SJSA1 (cell line): ENCODE measurements around the gene SDSL. TPM values are rescaled to one million over a fixed set of nuclear protein-coding genes. Genes with fewer than 3 reads are reported as not detected.

Experiments
- DNase-seq, 2 experiments: peaks; one replicate each; pipeline ENCODE4 v3.0.0-alpha.2; 2015 to 2020; ENCODE audit warnings: low spot score in 2 of 2, low read depth in 1 of 2
- H3K27ac ChIP-seq: fragments of 250-450 bp; sonication (Bioruptor Pico); 2 replicates; pipeline ENCODE4 v1.5.1; 2020; ENCODE audit warnings: mild to moderate bottlenecking, moderate library complexity
- H3K27me3 ChIP-seq: fragments of 250-450 bp; sonication (Bioruptor Pico); replicated peaks from 2 replicates; pipeline ENCODE4 v1.5.1; 2020; ENCODE audit warnings: mild to moderate bottlenecking, moderate library complexity
- H3K36me3 ChIP-seq: fragments of 250-450 bp; sonication (Bioruptor Pico); 2 replicates; pipeline ENCODE4 v1.5.1; 2020; ENCODE audit warnings: mild to moderate bottlenecking
- H3K4me1 ChIP-seq: fragments of 250-450 bp; sonication (Bioruptor Pico); replicated peaks from 2 replicates; pipeline ENCODE4 v1.6.1; 2021; ENCODE audit warnings: mild to moderate bottlenecking
- H3K4me3 ChIP-seq: fragments of 250-450 bp; sonication (Bioruptor Pico); 2 replicates; pipeline ENCODE4 v1.5.1; 2020; ENCODE audit warnings: mild to moderate bottlenecking
- H3K9me3 ChIP-seq: fragments of 250-450 bp; sonication (Bioruptor Pico); replicated peaks from 2 replicates; pipeline ENCODE4 v1.5.1; 2020; ENCODE audit warnings: mild to moderate bottlenecking
- total RNA-seq: library from RNA; depleted of rRNA; stranded (reverse); fragments of >200 nt; shearing (Covaris generic); gene quantifications from 2 replicates; pipeline ENCODE4 v1.2.3, GENCODE V29; 2014

The SDSL gene
- total RNA-seq, 1 experiment from 2014 or later: 7.7 TPM

DNA sequence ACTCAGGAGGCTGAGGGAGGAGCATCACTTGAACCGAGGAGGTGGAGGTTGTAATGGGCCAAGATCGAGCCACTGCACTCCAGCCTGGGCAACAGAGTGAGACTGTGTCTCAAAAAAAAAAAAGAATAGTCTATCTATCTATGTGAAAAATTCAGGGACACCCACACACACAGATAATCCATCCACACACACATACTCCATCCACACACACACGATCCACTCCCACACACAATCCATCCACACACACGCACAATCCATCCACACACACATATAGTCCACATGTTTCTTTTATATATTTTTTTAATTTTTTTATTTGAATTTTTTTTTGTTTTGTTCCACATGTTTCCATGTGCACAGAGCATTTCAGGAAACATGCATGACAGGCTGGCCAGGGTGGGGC, 21.8 kb upstream of the SDSL start:
- Histone ChIP-seq H3K4me3 (no peak overlapping the region), H3K27me3 (no peaks in the 10 kb centered on the region), H3K4me1 (no peaks in the 10 kb centered on the region), H3K27ac (no peak overlapping the region), H3K9me3 (no peaks in the 10 kb centered on the region; the same call in 1 of the 2 replicates), H3K36me3 (no peaks in the 10 kb centered on the region)
- no peak for DNase-seq

DNA sequence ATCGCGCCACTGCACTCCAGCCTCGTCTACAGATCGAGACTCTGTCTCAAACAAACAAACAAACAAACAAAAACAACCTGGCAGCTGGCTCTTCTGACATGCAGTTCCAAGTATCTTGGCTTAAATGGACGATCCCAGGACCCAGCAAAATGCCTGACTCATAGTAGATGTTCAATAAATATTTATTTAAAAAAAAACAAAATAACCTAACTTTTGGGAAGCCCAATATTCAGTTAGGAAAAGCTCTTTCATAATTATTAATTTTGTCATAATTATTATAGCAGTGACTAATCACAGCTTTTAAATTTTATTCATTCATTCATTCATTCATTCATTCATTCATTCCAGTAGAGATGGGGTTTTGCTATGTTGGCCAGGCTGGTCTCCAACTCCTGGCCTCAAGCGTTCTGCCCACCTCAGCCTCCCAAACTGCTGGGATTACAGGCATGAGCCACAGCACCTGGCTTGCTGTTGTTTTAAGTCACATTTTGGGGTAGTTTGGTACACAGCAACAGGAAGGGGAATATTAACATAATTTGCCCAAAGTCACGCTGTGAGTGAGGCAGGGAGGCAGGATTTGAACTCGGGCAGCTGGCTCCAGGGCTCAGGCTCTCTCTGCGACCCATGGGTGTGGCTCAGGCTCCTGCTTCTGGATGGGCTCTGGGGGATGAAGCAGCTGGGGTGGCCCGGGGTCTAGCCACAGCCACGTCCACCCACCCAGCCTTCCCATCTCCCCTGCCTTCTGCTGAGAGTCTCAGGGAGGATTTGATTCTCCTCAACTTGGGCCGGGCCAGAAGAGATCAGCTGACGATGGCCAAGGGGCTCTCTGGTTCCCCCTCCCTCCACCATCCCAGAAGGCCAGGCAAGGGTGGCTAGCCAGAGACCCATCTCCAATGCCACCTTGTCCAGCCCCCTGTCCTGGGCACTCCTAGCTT, 20.8 kb upstream of the SDSL start:
- H3K9me3 ChIP-seq: no peaks in the 10 kb centered on the region
- no peaks in the 10 kb centered on the region for H3K4me1 ChIP-seq
- H3K27ac ChIP-seq: no peak overlapping the region
- DNase-seq: no peak
- no peak overlapping the region for H3K4me3 ChIP-seq
- no peaks in the 10 kb centered on the region for H3K36me3 ChIP-seq
- no peaks in the 10 kb centered on the region for H3K27me3 ChIP-seq

DNA sequence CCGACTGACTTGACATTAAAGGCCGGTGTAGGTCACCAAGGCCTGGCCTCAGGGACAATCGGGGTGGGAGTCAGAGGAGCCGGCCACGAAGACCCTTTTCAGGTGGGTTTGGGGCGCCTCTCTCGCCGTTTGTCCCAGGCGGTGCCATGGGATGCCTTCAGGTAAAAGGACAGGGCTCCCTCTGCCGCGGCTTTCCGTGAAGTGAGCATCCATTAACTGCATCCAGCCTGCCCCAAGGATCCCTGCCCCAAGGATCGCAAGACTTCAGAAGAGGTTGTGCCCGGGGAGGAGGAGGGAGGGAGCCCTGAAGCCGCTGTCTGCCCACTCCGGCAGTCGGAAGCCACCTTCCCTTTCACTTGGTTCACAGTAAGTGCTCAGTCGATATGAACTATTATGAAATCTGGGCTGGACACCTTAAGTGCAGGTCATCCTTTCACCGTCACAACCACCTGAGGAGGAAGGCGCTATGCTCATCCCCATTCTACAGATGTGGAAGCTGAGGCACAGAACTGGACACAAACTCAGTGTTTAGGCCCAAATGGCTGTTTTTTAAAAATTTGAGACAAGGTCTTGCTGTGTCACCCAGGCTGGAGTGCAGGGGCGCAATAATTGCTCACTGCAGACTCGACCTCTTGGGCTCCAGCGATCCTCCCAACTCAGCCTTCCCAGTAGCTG, 19.5 kb upstream of the SDSL start:
- H3K27me3 ChIP-seq: no peaks in the 10 kb centered on the region
- DNase-seq: no peak
- no peak overlapping the region for H3K4me3 ChIP-seq
- H3K36me3 ChIP-seq: no peaks in the 10 kb centered on the region
- no peaks in the 10 kb centered on the region for H3K4me1 ChIP-seq
- no peaks in the 10 kb centered on the region for H3K9me3 ChIP-seq
- H3K27ac ChIP-seq: no peak overlapping the region

GRCh38 chr12:113403435-113404415, 18.5 kb upstream of the SDSL start, which contains the start of gene SDS:
Gene SDS (minus strand): TSS chr12:113403887. CDS start chr12:113399708, 4,179 bp downstream.
- Histone ChIP-seq H3K4me1 (no peaks in the 10 kb centered on the region), H3K27me3 (no peaks in the 10 kb centered on the region), H3K4me3 (no peak within 1 kb of the TSS), H3K27ac (no peak within 1 kb of the TSS), H3K36me3 (no peaks in the 10 kb centered on the region), H3K9me3 (no peaks in the 10 kb centered on the region)
- no peak for DNase-seq

DNA sequence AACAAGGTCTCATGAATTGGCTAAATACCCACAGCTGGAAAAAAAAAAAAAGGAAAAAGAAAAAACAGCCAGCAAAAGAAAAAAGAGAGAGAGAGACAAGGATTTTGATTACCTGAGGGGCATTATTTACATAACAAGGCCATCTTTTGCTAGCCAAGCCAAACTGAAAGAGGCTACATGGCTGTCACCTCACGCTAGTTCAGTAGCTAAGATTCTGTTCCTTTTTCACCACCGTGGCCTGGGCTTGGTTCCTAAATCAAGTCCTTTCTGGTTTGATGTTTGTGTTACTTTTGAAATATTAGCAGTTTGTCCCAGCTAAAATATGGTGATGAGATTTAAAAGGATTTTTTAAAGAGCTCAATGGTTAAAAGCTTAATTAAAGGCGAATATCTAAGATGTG, 16.5 kb upstream of the SDSL start:
- Histone ChIP-seq H3K4me3 (no peak overlapping the region), H3K4me1 (no peaks in the 10 kb centered on the region), H3K27ac (no peak overlapping the region), H3K36me3 (no peaks in the 10 kb centered on the region), H3K9me3 (no peaks in the 10 kb centered on the region), H3K27me3 (no peaks in the 10 kb centered on the region)
- DNase-seq: no peak

- no peaks in the 10 kb centered on the region for H3K4me1 ChIP-seq
- H3K4me3 ChIP-seq: no peak overlapping the region
- no peaks in the 10 kb centered on the region for H3K9me3 ChIP-seq
- no peaks in the 10 kb centered on the region for H3K27me3 ChIP-seq
- no peak overlapping the region for H3K27ac ChIP-seq
- no peak for DNase-seq
- no peaks in the 10 kb centered on the region for H3K36me3 ChIP-seq
Observed at GRCh38 chr12:113407931-113408600, 14.1 kb upstream of the SDSL start.

DNA sequence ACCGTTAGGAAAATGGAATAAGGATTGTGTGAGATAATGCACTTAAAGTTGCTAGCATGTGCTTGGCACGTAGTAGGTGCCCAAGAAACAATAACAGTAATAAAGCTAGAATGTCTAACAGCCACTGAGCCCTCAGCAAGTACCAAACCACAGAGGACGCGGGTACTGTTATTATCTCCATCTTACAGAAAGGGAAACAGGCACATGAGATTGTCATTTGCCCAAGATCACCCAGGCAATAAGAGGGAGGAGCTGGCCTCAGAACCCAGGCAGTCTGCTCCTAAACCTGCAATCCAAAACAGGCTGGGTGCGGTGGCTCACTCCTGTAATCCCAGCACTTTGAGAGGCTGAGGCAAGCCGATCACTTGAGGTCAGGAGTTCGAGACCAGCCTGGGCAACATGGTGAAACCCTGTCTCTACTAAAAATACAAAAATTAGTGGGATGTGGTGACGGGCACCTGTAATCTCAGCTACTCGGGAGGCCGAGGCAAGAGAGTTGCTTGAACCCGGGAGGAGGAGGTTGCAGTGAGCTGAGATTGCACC, 13.4 kb upstream of the SDSL start:
- no peak for DNase-seq
- Histone ChIP-seq H3K27ac (no peak overlapping the region), H3K9me3 (no peaks in the 10 kb centered on the region), H3K4me3 (no peak overlapping the region), H3K4me1 (no peaks in the 10 kb centered on the region), H3K36me3 (no peaks in the 10 kb centered on the region), H3K27me3 (no peaks in the 10 kb centered on the region)

DNA sequence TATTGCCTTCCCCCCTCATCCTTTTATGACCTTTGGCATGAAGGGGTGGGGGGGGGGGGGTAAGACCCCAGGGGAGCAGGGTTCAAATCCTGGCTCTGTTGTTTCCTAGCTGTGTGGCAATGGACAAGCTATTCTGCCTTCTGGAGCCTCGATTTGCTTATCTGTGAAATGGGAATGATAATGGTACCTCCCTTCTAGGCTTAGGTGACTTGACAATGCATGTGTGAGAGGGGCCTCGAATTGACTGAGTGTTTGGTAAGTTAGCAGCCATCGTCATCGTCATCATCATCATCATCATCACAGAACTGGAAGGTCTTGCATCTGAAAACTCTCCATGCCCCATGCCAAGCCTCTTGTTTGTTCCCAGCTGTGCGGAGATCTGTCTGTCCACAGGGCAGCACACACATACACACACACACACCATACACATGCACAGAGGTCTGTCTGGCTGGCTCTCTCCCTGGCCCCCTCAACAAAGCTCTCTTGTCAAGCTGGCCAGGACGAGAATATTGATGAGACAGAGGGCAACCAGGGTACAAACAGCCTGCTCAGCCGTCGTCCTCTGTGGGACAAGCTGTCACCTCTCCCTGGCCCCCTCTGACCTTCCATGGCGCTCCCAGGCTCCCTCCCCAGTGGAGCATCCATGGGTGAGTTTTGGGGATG, 12.6 kb upstream of the SDSL start:
- H3K27ac ChIP-seq: no peak overlapping the region
- no peak for DNase-seq
- H3K27me3 ChIP-seq: no peaks in the 10 kb centered on the region
- H3K9me3 ChIP-seq: no peaks in the 10 kb centered on the region
- no peaks in the 10 kb centered on the region for H3K36me3 ChIP-seq
- no peaks in the 10 kb centered on the region for H3K4me1 ChIP-seq
- H3K4me3 ChIP-seq: no peak overlapping the region

DNA sequence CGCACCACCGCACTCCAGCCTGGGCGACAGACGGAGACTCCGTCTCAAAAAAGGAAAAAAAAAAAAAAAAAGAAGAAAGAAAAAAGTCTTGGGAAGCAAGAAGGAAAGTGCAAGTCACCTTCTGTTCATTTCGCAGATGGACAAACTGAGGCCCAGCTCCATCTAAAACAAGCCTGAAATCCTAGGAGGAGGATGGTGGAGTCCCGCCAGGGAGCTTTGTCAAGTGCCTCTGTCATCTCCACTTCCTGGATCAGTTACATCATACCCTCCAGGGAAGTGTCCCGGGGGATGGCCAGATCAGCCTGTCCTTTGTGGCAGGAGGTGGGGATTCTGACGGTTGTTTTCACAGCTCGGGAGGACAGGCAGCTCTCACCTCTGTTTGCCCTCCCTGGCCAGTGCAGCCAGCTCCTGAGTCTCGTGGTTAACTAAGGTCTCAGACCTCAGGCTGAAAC, 8.7 kb upstream of the SDSL start:
- Histone ChIP-seq H3K4me1 (no peaks in the 10 kb centered on the region), H3K4me3 (no peak overlapping the region), H3K36me3 (no peaks in the 10 kb centered on the region), H3K27ac (no peak overlapping the region), H3K9me3 (no peaks in the 10 kb centered on the region), H3K27me3 (no peaks in the 10 kb centered on the region)
- no peak for DNase-seq

- Histone ChIP-seq H3K9me3 (no peaks in the 10 kb centered on the region), H3K4me1 (no peaks in the 10 kb centered on the region), H3K27me3 (no peaks in the 10 kb centered on the region), H3K4me3 (no peak overlapping the region), H3K36me3 (no peaks in the 10 kb centered on the region), H3K27ac (no peak overlapping the region)
- DNase-seq: no peak
Observed at GRCh38 chr12:113414519-113415038, 7.6 kb upstream of the SDSL start.

DNA sequence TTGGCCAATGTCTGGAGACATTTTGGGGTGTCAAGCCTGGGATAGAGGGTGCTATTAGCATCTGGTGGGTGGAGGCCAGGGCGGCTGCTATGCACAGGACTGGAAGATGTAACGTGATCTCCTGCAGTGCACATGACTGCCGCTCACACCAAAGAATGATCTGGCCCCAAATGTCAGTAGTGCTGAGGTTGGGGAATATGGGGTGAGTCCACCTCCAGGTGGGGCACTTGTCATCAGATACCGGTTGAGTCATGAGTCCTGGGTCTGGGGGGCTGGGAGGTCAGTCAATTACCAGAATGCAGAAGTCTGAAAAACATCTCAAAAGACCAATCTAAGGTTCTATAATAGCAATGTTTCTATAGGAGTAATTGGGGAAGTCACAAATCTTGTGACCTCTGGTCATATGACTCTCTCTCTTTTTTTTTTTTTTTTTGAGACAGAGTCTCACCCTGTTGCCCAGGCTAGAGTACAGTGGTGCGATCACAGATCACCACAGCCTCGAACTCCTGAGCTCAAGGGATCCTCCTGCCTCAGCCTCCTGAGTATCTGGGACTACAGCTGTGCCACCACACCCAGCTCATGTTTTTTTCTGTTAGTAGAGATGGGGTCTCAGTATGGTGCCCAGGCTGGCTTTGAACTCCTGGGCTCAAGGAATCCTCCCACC, 6.0 kb upstream of the SDSL start:
- H3K36me3 ChIP-seq: no peaks in the 10 kb centered on the region
- no peaks in the 10 kb centered on the region for H3K9me3 ChIP-seq
- no peaks in the 10 kb centered on the region for H3K27me3 ChIP-seq
- no peak overlapping the region for H3K27ac ChIP-seq
- DNase-seq: no peak
- H3K4me1 ChIP-seq: no peaks in the 10 kb centered on the region
- no peak overlapping the region for H3K4me3 ChIP-seq
